Neural progenitor cell (in vitro differentiated cells): ENCODE results near the gene NUDT4. TPM values are rescaled to one million over a fixed set of nuclear protein-coding genes. Genes with fewer than 3 reads are reported as not detected.

Experiments
- DNase-seq: peaks from one replicate; pipeline ENCODE4 v3.0.0-alpha.2; 2016; ENCODE audit warnings: low spot score
- H2AFZ ChIP-seq: fragments of 200-600 bp; sonication (generic); replicated peaks from 2 replicates; pipeline ENCODE4 v1.6.1; 2016; ENCODE audit warnings: antibody characterized with exemption
- H3F3A ChIP-seq: fragments of 200-600 bp; sonication (generic); 2 replicates; pipeline ENCODE4 v1.6.1; 2016; ENCODE audit warnings: antibody characterized with exemption, low read depth
- H3K27ac ChIP-seq: fragments of 200-600 bp; sonication (generic); 2 replicates; pipeline ENCODE4 v1.5.1; 2016; ENCODE audit warnings: mild to moderate bottlenecking
- H3K27me3 ChIP-seq: fragments of 200-600 bp; sonication (generic); 2 replicates; pipeline ENCODE4 v1.6.1; 2016; ENCODE audit warnings: mild to moderate bottlenecking, moderate library complexity
- H3K36me3 ChIP-seq: fragments of 200-600 bp; sonication (generic); 2 replicates; pipeline ENCODE4 v1.5.1; 2016
- H3K4me1 ChIP-seq: fragments of 200-600 bp; sonication (generic); 2 replicates; pipeline ENCODE4 v1.6.1; 2016; ENCODE audit warnings: mixed run types
- H3K4me2 ChIP-seq: fragments of 200-600 bp; sonication (generic); 2 replicates; pipeline ENCODE4 v1.6.1; 2016
- H3K4me3 ChIP-seq: fragments of 200-600 bp; sonication (generic); 2 replicates; pipeline ENCODE4 v1.5.1; 2016
- H3K79me2 ChIP-seq: fragments of 200-600 bp; sonication (generic); 2 replicates; pipeline ENCODE4 v1.6.1; 2016; ENCODE audit warnings: low read depth
- H3K9ac ChIP-seq: fragments of 200-600 bp; sonication (generic); 2 replicates; pipeline ENCODE4 v1.6.1; 2016
- H3K9me3 ChIP-seq: fragments of 200-600 bp; sonication (generic); 2 replicates; pipeline ENCODE4 v1.5.1; 2016; ENCODE audit warnings: low read depth
- H4K20me1 ChIP-seq: fragments of 200-600 bp; sonication (generic); 2 replicates; pipeline ENCODE4 v1.6.1; 2016; ENCODE audit warnings: low read depth
- H3K27ac Mint-ChIP-seq: 3 replicates; pipeline ENCODE4 v1.8.0; 2021; ENCODE audit warnings: mixed read lengths
- H3K27me3 Mint-ChIP-seq: 2 replicates; pipeline ENCODE4 v1.8.0; 2022; ENCODE audit warnings: low read depth, mild to moderate bottlenecking, inconsistent platforms, moderate library complexity, mixed read lengths; ENCODE audit not compliant: insufficient read depth
- H3K36me3 Mint-ChIP-seq: 3 replicates; pipeline ENCODE4 v1.8.0; 2021; ENCODE audit warnings: mixed read lengths
- H3K4me1 Mint-ChIP-seq: 3 replicates; pipeline ENCODE4 v1.8.0; 2021; ENCODE audit warnings: mixed read lengths
- H3K4me3 Mint-ChIP-seq: 3 replicates; pipeline ENCODE4 v1.8.0; 2021; ENCODE audit warnings: mild to moderate bottlenecking, moderate library complexity, mixed read lengths
- H3K9me3 Mint-ChIP-seq: 3 replicates; pipeline ENCODE4 v1.8.0; 2020; ENCODE audit warnings: mixed read lengths
- CTCF ChIP-seq: fragments of 200-600 bp; sonication (generic); IDR thresholded peaks from 2 replicates; pipeline ENCODE4 v1.5.1; 2017; ENCODE audit warnings: antibody characterized with exemption, mild to moderate bottlenecking
- EZH2 ChIP-seq: fragments of 200-600 bp; sonication (generic); IDR thresholded peaks from 2 replicates; pipeline ENCODE4 v1.6.1; 2017; ENCODE audit warnings: antibody characterized with exemption, mild to moderate bottlenecking, moderate library complexity
- EZH2phosphoT487 ChIP-seq: fragments of 200-600 bp; sonication (generic); IDR thresholded peaks from 2 replicates; pipeline ENCODE4 v1.6.1; 2017; ENCODE audit warnings: antibody characterized with exemption
- total RNA-seq: library from RNA; depleted of rRNA; stranded (reverse); fragments of >200 nt; gene quantifications from 2 replicates; pipeline ENCODE4 v1.2.3, GENCODE V29; 2015; ENCODE audit warnings: low replicate concordance

Gene NUDT4
- total RNA-seq, 1 donor from 2014 or later, result 89.8 TPM

- no peak overlapping the region for H2AFZ ChIP-seq
- no peaks in the 10 kb centered on the region for H3K4me1 ChIP-seq
- H3K4me1 Mint-ChIP-seq, result peaks cover 4% of the 10 kb centered on the region
- no peak for DNase-seq
- no peak overlapping the region for H3K4me3 Mint-ChIP-seq
- no peak overlapping the region for H3K4me2 ChIP-seq
- no peak overlapping the region for H3K4me3 ChIP-seq
- H3K36me3 Mint-ChIP-seq, result no peaks in the 10 kb centered on the region
- H3K27me3 ChIP-seq, result no peaks in the 10 kb centered on the region
- no peaks in the 10 kb centered on the region for H4K20me1 ChIP-seq
- peaks cover 7% of the 10 kb centered on the region for H3K27me3 Mint-ChIP-seq
- H3F3A ChIP-seq, result no peaks in the 10 kb centered on the region
- no peaks in the 10 kb centered on the region for H3K9me3 Mint-ChIP-seq
- no peak overlapping the region for H3K27ac ChIP-seq
- no peaks in the 10 kb centered on the region for H3K36me3 ChIP-seq
- H3K9ac ChIP-seq, result no peak overlapping the region
- TF ChIP-seq CTCF, result no peak
- no peak for TF ChIP-seq EZH2
- no peak for TF ChIP-seq EZH2phosphoT487
- no peaks in the 10 kb centered on the region for H3K9me3 ChIP-seq
- peak overlapping the region; percentile 32 for H3K27ac Mint-ChIP-seq
- no peaks in the 10 kb centered on the region for H3K79me2 ChIP-seq
Measured at GRCh38 chr12:93348575-93349435, 28.9 kb upstream of the NUDT4 start.

GRCh38 chr12:93351726-93352125, 26.0 kb upstream of the NUDT4 start:
- no peaks in the 10 kb centered on the region for H3F3A ChIP-seq
- no peak overlapping the region for H3K27ac Mint-ChIP-seq
- peaks cover 3% of the 10 kb centered on the region for H3K27me3 Mint-ChIP-seq
- H3K36me3 Mint-ChIP-seq, result no peaks in the 10 kb centered on the region
- H3K79me2 ChIP-seq, result no peaks in the 10 kb centered on the region
- peaks cover 1% of the 10 kb centered on the region for H3K4me1 Mint-ChIP-seq
- H3K27me3 ChIP-seq, result no peaks in the 10 kb centered on the region
- no peak overlapping the region for H2AFZ ChIP-seq
- H3K9me3 ChIP-seq, result no peaks in the 10 kb centered on the region
- no peak overlapping the region for H3K4me3 ChIP-seq
- H3K36me3 ChIP-seq, result no peaks in the 10 kb centered on the region
- H3K9ac ChIP-seq, result no peak overlapping the region
- H4K20me1 ChIP-seq, result no peaks in the 10 kb centered on the region
- no peaks in the 10 kb centered on the region for H3K4me1 ChIP-seq
- peak; percentile 16 for DNase-seq
- no peaks in the 10 kb centered on the region for H3K9me3 Mint-ChIP-seq
- H3K4me3 Mint-ChIP-seq, result no peak overlapping the region
- no peak overlapping the region for H3K27ac ChIP-seq
- no peak overlapping the region for H3K4me2 ChIP-seq
- TF ChIP-seq EZH2phosphoT487 (no peak), CTCF (no peak), EZH2 (no peak)

GRCh38 chr12:93352321-93352720, 25.4 kb upstream of the NUDT4 start:
- no peak overlapping the region for H3K4me2 ChIP-seq
- H3K27ac Mint-ChIP-seq, result no peak overlapping the region

More at GRCh38 chr12:93352321-93352720, 25.4 kb upstream of the NUDT4 start:
- no peaks in the 10 kb centered on the region for H4K20me1 ChIP-seq
- H3K36me3 ChIP-seq, result no peaks in the 10 kb centered on the region
- no peak overlapping the region for H3K27ac ChIP-seq
- peaks cover 3% of the 10 kb centered on the region for H3K27me3 Mint-ChIP-seq
- no peaks in the 10 kb centered on the region for H3K9me3 ChIP-seq
- TF ChIP-seq EZH2, result no peak
- no peak for TF ChIP-seq CTCF
- TF ChIP-seq EZH2phosphoT487, result no peak
- no peak overlapping the region for H3K4me3 Mint-ChIP-seq
- H3K9ac ChIP-seq, result no peak overlapping the region
- H3K4me3 ChIP-seq, result no peak overlapping the region
- no peaks in the 10 kb centered on the region for H3K79me2 ChIP-seq
- no peaks in the 10 kb centered on the region for H3F3A ChIP-seq
- DNase-seq, result no peak
- no peak overlapping the region for H2AFZ ChIP-seq
- H3K4me1 Mint-ChIP-seq, result no peaks in the 10 kb centered on the region
- no peaks in the 10 kb centered on the region for H3K4me1 ChIP-seq
- no peaks in the 10 kb centered on the region for H3K9me3 Mint-ChIP-seq
- H3K27me3 ChIP-seq, result no peaks in the 10 kb centered on the region
- no peaks in the 10 kb centered on the region for H3K36me3 Mint-ChIP-seq
